ENCODE data around the gene COX6B2. TPM values are rescaled to one million over a fixed set of nuclear protein-coding genes. Genes with fewer than 3 reads are reported as not detected.

The COX6B2 gene
- polyA plus RNA-seq, 4 donors = 0.45 to 1.5 (median 0.72) TPM

DNA sequence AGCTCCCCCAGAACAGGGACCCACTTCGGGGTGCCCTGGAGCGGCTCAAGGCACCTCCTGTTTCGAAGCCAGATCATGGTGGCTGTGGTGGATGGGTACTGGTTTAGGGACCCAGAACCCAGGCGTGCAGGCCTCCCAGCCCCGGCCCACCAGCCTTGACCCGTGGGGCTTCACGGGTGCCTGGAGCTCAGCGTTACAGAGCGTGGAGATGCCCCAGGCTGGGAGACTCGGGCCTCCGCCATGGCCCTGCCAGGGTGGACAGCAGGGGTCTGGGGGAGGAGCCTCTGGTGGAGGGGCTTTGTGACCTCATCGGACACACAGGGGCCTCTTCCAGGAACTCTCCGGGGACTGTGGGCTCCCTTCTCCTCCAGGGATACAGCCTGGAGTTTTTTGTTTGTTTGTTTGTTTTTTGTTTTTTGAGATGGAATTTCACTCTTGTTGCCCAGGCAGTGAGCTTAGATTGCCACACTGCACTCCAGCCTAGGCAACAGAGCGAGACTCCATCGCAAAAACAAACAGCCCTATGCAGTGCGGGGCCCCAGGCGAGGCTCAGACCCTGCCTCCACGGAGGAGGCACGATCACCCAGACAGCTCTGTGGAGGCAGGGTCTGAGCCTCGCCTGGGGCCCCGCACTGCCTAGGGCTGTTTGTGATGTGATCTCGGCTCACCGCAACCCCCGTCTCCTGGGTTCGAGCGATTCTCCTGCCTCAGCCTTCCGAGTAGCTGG is 8.6 kb upstream of the COX6B2 start, which contains the start of gene GARIN5B:
Gene GARIN5B (minus strand): TSS at position 271 of the 727 bp plus-strand sequence. CDS start 194 bp downstream, at position 77.
- no peak for DNase-seq (ENCODE audit: low read depth in 4 of 4, low spot score in 3 of 4)

DNA sequence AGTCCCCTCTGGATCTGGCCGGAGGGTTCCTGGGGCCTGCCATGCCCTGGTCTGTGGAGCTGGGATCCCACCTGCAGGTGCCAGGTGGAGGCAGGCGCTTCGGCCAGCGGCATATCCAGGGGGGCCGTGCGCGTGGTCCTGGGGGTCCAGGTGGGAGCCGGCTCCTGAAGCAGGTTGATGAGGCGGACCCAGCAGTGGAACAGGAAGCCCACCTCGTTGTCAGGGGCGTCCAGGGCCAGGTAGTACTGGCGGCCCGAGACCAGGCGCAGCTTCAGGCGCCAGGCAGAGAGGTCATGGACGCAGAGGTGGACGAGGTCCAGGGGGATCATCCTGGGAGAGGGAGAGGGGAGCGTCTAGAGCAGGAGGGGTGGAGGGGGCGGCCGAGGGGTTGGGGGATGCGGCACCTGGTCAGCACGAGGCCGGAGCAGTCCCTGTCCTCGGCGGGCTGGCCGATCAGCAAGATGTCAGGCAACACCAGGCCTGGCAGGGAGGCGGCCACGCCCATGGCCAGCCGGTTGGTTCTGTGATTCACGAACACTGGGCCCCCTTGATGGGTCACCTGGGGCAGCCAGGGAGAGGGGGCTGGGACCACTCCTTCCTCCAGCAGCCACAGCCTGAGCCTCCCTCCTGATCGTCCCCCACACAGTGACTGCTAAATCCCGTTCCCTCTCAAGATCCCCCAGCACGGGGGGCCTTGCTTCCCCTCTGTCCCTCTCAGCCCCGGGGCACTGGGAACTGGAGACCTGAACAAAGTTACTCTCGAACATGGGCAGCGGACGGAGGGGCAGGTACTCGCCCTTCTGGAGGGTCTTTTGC is 7.9 kb upstream of the COX6B2 start:
- no peak for DNase-seq (ENCODE audit: low read depth in 4 of 4, low spot score in 3 of 4)

DNA sequence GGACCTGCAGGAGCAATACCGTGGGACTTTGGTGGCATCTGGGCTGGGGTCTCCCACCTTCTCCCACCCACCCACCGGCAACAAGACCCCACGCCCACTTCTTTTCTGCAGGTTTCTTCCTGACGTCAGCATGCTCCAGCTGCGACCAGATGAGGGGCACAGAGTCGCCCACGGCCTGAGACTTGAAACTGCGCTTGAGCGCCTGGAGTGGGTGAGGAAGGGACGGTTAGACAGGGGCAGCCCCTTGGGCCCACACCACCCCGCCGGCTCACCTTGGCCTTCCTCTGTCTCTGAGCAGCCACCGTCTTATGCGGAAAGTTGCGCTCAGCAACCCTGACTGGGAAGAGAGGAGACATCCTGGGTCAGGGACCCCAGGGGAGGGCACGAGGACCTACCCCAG is 6.4 kb upstream of the COX6B2 start:
- DNase-seq (ENCODE audit: low read depth in 4 of 4, low spot score in 3 of 4) = no peak

DNA sequence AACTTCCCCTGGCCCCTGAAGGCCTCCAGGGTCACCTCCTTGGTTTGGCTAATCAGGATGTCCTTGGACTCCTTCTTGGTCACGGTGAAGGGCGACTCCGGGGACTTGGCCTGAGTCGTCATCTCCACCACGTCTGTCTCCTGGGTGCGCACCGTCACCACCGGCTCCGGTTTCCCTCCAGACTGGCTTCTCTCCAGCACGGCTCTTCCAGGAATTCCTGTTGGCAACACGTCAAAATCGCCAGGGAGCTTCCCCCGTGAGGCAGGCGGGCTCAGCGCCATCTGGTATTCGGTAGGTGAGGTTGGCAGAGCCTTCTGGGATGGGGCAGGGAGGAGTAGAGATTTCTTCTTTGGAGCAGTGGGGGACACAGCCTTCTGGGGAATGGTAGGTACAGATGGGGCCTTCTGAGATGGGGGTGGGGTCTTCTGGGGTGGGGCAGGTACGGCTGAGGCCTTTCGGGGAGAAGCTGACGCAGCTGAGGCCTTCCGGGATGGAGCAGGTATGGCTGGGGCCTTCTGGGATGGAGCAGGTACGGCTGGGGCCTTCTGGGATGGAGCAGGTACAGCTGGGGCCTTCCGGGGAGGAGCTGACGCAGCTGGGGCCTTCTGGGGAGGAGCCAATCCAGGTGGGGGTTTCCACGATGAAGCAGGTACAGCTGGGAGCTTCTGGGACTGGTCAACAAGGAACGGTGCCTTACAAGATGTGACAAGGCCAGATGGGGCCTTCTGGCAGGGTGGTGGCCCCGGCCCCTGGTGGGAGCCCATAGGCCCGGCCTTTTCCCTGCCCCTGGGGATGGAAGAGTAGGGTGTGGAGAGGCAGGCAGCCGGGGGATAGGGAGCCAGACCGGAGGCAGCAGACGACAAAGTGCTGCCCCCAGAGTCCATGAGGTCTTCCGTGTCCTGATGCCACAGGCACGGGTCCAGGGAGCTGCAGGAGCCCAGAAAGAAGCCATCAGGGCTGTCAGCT is 4.7 kb upstream of the COX6B2 start:
- no peak for DNase-seq (ENCODE audit: low read depth in 4 of 4, low spot score in 3 of 4)

DNA sequence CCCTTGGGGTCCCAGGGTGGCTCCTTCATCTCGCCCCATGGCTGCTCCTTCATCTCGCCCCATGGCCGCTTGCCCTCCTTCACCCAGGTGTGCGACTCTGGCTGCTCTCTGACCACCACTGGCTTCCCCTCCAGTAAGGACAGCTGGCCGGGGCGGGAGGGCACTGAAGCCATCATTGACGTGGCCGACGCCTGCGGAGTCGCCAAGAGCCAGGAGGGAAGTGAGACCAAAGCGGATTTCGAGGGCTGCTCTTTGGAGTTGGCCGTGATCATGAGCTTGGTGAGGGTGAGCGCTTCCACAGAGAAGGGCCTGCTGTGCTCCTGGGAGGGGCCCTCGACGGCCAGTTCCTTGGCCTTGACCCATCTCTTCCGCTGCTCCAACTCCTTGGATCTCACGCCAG is 4.0 kb upstream of the COX6B2 start:
- DNase-seq (ENCODE audit: low read depth in 4 of 4, low spot score in 3 of 4) = no peak

DNA sequence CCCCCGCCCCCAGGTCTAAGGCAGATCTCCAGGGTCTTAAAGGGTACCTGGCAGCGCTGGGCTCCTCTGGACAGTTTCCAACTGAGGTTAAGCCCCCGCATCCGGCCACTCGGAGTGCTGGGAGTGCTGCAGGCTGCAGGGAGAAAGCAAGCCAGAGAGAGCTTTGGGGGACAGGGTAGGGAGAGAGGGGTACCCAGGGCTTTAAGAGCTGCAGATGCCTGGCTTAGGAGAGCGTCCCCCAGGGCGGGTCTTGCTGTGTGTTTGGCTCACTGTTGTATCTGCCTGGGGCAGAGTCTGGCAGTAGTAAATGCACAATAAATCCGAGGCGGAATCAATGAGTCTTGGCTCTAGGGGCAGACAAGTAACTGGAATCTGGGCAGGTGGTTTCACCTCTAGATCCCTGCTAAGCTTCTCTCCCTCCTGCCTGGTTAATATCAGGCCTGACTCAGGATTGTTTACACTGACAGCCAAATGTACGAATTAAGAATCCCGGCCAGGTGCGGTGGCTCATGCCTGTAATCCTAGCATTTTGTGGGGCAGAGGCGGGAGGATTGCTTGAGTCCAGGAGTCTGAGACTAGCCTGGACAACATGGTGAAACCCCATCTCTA is 798 bp upstream of the COX6B2 start:
- DNase-seq (ENCODE audit: low read depth in 4 of 4, low spot score in 3 of 4) = no peak

DNA sequence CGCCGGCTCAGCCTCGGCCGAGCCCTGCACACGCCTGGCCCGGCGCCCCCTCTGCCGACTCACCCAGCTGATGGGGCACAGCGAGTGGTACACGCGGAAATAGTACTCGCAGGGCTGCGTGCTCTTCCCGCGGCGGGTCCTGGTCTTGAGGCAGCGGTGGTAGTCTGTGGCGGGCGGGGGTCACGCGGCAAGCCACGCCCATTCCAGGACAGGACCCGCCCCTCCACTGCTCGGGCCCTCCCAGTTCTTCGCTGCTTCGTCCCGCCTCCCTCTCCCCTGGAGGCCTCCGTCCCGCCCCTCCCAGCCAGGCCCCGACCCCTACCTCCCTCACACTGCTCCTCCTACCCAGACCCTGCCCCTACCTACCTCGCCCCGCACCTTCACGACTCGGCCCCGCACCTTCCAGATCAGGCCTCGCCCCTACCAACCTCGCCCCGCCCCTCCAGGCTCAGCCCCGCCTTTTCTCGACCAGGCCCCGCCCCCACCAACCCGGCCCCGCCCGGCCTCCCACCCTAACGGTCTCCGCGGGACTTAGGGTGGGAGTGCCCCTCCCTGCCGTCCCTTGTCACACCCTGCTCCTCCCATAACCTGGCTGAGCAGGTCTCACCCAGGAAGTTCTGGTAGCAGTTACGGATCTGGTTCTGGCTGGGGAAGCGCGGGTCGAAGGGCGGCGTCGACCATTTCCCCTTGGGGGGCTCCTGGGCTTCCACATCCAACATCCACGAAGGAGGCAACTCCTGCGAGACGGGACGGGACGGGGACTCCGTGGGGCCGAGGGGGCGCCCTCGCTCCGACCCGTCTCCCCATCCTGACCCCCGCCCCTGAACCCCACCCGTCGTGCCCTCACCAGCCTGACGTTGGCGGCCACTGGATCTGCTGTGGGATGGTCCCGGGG is 469 bp downstream of the COX6B2 start:
- no peak for DNase-seq (ENCODE audit: low read depth in 4 of 4, low spot score in 3 of 4)

DNA sequence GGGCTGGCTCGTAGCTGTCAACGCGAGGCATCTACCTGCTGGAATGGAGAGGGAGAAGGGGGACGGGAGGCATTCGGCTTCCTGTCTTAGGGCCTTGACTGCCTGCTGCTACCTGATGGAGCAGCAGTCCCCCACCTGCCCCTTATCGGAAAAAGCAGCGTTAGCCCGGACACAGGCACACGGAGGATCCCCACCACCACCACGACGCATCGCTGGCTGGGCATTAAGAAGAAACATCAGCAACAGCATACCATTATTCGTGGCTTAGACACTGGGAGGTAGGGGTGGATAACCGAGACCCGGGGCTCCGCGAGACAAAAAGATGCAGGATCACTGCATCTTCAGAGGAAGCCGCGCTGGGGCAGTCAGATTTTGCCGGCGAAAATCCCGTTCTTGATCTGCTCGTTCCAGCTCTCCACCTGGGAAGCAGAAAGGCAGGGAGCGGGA is 1.1 kb downstream of the COX6B2 start:
- no peak for DNase-seq (ENCODE audit: low read depth in 4 of 4, low spot score in 3 of 4)

DNA sequence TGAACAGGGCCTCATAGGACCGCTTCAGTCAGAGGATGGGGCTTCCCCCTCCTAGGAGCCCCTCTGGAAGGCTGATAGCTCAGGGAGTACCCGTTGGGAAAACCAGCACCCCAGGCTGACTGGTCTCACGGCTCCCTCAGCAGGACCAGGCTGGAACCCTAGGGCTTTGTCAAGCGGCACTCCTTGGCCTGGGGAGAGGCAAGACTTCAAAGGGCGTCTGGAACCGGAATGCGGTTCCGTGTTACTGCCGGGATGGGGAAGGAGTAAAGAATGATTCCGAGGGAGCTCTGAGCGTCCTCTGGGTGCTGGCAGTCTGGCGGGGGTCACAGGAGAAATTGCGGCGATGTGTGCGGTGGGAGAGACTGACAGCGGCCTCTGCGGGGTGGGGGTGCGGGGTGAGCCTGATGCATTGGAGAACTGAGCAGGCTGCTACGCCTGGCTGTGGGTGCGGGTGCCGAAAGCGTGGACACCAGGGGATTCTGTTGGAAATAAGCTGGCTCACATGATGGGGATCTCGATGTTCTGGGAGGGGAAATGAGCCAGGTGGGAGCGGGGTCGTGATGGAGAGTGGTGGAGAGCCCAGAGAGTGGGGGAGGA is 1.9 kb downstream of the COX6B2 start:
- DNase-seq (ENCODE audit: low read depth in 4 of 4, low spot score in 3 of 4) = no peak

DNA sequence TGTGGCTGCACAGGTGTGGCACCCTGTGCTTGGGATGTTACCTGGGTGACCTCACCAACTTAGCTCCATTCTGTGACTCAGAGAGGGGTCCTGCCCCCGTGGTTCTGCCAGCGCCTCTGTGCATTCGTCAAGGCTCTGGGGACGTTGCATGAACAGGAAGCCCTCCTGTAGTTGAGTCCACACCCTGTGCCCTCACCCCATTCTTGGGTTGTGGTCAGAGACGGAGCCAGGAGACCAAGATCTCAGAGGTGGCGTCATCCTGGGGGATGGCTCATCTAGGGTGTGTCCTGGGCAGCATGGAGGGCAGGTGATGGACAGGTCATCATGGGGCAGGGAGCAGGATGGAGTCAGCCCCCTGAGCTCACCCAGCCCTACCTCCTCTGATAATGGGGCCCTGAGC is 2.5 kb downstream of the COX6B2 start:
- no peak for DNase-seq (ENCODE audit: low read depth in 4 of 4, low spot score in 3 of 4)

DNA sequence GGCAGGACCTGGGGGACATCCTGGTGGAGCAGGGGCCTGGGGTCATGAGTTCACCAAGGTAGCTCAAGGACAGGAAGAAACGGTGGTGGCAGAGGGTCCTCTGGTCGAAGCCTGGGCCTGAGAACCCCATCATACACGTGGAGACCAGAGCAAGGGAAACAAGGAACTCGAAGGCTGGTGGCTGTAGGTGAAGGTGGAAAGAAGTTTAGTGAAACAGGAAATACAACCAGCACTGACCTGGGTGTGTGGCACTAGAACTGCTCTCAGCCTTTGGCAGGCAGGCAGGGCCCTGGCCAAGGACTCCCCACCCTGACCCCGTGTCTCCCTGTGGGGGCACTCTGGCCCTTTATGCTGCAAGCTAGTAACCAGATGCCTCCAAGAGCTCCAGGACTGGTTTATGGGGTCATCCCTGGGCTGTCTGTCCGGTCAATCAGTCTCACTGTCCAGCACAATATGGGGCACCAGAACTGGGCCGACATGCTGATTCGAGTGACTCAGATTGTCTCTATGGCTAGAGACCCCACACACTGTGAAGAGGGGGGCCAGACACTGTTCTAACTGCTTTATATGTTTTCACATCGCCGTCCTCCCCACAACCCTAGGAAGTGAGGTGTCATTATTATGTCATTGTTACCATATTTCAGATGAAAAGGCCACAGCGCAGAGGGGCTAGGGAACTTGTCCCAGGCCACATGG is 3.8 kb downstream of the COX6B2 start:
- DNase-seq (ENCODE audit: low read depth in 4 of 4, low spot score in 3 of 4) = no peak

DNA sequence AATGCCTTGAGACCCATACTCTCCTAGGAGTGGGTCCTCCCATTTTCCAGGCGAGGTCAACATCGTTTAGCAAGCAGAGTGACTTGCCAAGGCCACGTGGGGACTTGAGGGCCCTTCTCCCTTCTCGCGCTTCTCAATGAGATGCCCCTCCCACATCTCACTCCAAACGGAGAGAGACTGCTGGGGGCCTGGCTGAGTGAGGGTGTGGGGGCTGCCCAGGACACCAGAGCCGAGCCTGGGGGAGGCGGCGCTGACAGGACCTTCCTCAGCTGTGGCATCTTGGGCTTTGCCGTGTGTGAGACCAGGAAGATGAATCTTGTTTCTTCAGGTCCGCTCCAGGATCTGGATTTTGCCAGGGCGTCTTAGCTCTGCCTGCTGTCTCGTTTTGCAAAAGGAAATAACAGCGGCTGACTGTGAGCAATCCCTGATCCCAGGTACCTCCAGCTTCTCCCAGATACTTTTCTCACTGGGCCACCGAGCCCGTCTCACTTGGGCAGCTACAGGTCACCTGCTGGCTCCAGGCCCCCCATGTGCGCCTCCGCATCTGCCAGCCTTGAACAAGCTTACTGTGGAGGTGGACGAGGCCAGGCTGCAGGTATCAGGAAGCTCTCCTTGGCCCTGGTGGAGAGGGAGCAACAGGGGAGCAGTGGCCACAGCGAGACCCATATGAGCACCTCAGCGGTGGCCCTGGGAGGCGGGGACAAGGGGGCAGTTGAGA is 6.0 kb downstream of the COX6B2 start:
- no peak for DNase-seq (ENCODE audit: low read depth in 4 of 4, low spot score in 3 of 4)

DNA sequence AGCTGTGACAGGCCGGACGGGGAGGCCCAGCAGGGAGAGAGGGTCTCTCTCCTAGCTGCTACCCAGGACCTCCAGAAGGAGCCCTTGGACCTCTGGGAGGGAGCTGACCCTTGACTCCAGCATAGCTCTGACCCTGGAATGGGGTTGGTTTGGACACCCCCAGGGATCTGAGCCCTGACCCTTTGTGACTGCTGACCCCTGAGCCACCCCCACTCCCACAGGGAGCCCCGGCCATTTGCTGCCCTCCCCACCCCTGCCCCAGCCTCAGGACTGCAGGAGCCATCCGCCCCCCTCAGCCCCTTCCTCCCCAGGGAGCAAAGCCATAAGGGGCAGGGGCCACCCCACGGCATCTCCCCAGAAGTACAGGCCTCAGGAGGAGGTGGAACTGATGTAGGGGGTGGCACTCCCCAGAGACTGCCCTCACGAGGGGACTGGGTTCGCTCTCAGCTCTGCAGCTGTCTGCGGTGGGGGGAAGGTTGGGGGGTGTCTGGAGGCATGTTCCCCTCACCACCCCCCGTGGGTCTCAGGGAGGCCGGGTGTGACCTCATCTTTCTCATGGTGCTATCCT is 7.0 kb downstream of the COX6B2 start:
- DNase-seq (ENCODE audit: low read depth in 4 of 4, low spot score in 3 of 4) = no peak

DNA sequence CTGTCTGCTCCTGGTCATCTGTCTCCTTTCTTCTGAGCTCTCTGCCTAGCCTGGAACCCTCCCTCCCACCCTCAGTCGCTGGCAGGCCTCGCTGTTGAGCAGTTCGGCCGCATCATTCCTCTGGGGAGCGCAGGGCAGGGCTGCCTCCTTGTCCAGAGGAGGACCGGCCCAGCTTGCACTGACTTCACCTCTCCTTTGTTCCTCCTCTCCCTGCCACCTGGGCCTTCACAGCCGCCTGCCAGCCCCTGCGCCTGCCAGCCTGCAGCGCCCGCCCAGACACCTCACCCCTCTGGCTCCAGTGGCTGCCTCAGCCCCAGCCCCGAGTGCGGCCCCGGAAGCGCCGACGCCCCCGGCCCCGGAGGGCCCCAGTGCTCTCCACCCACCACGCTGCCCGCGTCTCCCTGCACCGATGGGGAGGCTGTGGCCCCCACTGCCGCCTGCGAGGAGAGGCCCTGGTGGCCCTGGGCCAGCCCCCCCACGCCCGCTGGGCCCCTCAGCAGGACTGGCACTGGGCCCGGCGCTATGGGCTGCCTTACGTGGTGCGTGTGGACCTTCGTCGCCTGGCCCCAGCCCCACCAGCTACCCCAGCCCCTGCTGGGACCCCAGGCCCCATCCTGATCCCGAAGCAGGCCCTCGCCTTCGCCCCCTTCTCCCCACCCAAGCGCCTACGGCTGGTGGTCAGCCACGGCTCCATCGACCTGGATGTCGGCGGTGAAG is 7.6 kb downstream of the COX6B2 start:
- no peak for DNase-seq (ENCODE audit: low read depth in 4 of 4, low spot score in 3 of 4)

DNA sequence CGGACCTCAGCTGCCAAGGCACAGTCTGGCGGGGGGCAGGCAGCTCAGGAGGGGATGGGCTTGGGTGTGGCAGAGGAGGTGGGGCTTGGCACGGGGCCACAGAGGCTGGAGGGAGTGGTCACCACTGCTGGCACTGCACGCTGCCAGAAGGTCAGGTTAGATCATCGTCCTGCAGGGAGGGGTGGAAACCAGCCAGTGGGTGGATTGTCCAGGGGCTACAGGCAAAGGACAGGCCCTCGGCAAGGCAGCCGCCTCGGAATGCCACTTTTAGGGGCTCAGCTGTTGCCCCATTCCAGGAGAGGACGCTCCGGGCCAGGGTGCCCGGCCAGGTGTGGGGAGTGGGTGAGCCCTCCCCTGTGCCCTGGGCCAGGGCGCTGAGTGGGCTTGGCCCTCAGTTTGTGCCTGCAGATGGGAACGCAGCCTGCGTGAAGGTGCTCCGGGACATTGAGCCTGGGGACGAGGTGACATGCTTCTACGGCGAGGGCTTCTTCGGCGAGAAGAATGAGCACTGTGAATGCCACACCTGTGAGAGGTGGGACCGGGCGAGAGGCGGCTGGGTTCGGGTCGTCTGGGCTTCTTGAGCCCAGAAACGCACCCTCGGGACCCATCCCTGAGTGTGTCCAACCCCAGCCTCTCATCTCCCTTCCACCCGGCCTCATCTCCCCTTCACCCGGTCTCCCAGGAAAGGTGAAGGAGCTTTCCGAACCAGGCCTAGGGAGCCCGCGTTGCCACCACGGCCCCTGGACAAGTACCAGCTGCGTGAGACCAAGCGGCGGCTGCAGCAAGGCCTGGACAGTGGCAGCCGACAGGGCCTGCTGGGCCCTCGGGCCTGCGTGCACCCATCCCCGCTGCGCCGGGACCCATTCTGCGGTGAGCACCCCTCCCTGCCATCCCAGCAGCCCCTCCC is 8.4 kb downstream of the COX6B2 start:
- no peak for DNase-seq (ENCODE audit: low read depth in 4 of 4, low spot score in 3 of 4)

Measured in right renal pelvis (tissue), 4 donors.